Measurements from ENCODE around the gene CRPPA.
A peak's percentile ranks its signal among the peaks of the same experiment; 100 is the strongest.

Gene CRPPA

DNA sequence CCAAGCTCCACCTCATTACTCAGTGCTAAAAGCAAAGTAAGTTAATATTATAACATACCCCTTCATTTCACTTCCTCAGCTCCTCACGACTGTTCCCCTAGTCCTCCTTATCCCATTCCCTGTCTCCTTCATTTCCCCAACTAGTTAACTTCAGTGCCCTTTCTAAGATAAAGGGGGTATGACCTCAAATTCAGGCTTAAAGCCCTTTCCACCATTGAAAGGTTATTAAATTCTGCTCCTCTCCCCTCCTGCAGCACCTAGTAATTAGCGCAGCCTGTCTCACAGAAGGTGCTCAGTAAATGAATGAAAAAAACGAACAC, 1.0 kb downstream of the CRPPA start:
- peak; percentile 4 for ATAC-seq
- no peak for TF ChIP-seq ZNF70 (CRISPR knock-in tag; IDR thresholded peaks at IDR 0.05)
- no peak for TF ChIP-seq BACH2 (CRISPR knock-in tag; IDR thresholded peaks at IDR 0.05; ENCODE audit: borderline replicate concordance)
- no peak for TF ChIP-seq ISL1 (CRISPR knock-in tag; IDR thresholded peaks at IDR 0.05)
- TF ChIP-seq OSR1 (CRISPR knock-in tag; IDR thresholded peaks at IDR 0.05): no peak
- TF ChIP-seq ESRRG (CRISPR knock-in tag; IDR thresholded peaks at IDR 0.05): no peak
- no peak for TF ChIP-seq ARNTL (CRISPR knock-in tag; IDR thresholded peaks at IDR 0.05; ENCODE audit: borderline replicate concordance, low read depth)

DNA sequence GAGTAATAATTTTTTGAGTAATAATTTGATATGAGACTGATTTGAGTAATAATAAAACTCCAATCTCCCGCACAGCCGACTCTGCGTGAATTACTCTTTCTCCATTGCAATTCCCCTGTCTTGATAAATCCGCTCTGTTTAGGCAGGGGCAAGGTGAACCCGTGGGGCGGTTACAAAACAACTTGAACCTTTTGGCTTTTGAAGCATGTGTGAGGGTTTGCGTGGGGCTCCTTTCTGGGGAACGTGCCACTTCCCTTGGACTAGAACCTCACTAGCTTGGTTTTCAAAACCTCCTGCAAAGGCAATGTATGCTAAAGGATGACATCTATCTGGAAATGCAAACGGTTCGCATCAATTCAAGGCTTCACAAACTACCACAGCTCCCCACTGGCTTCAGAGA, 1.5 kb downstream of the CRPPA start:
- TF ChIP-seq RARB (CRISPR knock-in tag; IDR thresholded peaks at IDR 0.05): no peak

DNA sequence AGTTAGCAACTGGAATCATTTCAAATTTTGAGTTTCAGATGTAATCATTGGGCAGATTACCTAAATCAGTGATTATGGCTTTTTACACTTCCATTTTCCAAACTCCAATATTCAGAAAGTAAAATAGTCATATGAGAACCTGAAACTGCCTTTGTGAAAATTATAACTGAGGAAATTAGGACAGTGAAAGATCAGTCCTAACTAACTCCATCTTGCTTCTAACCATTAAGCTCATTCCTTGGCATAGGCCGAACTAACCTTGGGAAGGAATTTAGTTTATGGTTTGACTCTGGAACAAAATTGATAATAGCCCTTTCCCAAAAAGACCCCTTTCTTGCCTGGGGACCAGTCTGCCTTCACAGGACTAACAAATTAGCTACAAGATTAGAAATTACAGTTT, 2.2 kb downstream of the CRPPA start:
- no peak for ATAC-seq
- TF ChIP-seq TOX (CRISPR knock-in tag; IDR thresholded peaks at IDR 0.05; ENCODE audit: borderline replicate concordance): no peak
- no peak for TF ChIP-seq TCF4 (CRISPR knock-in tag; IDR thresholded peaks at IDR 0.05; ENCODE audit: borderline replicate concordance)
- no peak for TF ChIP-seq PPARA (CRISPR knock-in tag; IDR thresholded peaks at IDR 0.05; ENCODE audit: borderline replicate concordance)
- TF ChIP-seq, protein P1, sequence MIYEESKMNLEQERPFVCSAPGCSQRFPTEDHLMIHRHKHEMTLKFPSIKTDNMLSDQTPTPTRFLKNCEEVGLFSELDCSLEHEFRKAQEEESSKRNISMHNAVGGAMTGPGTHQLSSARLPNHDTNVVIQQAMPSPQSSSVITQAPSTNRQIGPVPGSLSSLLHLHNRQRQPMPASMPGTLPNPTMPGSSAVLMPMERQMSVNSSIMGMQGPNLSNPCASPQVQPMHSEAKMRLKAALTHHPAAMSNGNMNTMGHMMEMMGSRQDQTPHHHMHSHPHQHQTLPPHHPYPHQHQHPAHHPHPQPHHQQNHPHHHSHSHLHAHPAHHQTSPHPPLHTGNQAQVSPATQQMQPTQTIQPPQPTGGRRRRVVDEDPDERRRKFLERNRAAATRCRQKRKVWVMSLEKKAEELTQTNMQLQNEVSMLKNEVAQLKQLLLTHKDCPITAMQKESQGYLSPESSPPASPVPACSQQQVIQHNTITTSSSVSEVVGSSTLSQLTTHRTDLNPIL (CRISPR knock-in tag; IDR thresholded peaks at IDR 0.05; ENCODE audit: low read depth): no peak

More for the DNA sequence above, 1.5 kb downstream of the CRPPA start:
- no peak for ATAC-seq

DNA sequence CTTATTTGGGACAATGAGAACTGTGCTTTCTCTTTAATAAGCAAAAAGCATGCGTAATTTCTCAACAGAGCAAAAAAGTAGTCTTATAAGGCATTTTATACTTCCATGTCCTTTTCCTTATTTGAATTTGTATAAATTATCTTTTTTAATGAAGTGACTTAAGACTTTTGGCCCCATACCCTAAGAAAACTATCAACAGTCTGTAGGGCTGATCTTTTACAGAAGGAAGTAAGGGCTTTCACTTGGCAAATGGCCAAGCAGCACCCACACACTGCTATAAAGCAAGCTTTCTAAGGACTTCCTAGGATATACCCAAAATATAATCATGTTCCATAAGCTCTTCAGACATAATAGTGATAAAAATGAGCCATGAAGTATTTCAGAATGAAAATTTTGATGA, 3.4 kb downstream of the CRPPA start:
- TF ChIP-seq, protein P2, sequence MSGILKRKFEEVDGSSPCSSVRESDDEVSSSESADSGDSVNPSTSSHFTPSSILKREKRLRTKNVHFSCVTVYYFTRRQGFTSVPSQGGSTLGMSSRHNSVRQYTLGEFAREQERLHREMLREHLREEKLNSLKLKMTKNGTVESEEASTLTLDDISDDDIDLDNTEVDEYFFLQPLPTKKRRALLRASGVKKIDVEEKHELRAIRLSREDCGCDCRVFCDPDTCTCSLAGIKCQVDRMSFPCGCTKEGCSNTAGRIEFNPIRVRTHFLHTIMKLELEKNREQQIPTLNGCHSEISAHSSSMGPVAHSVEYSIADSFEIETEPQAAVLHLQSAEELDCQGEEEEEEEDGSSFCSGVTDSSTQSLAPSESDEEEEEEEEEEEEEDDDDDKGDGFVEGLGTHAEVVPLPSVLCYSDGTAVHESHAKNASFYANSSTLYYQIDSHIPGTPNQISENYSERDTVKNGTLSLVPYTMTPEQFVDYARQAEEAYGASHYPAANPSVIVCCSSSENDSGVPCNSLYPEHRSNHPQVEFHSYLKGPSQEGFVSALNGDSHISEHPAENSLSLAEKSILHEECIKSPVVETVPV (CRISPR knock-in tag; IDR thresholded peaks at IDR 0.05): no peak
- TF ChIP-seq ESRRG (CRISPR knock-in tag; IDR thresholded peaks at IDR 0.05) (no peak), TOX (CRISPR knock-in tag; IDR thresholded peaks at IDR 0.05; ENCODE audit: borderline replicate concordance) (no peak), ZFP30 (CRISPR knock-in tag; IDR thresholded peaks at IDR 0.05) (no peak), OSR1 (CRISPR knock-in tag; IDR thresholded peaks at IDR 0.05) (no peak), CSDC2 (CRISPR knock-in tag; IDR thresholded peaks at IDR 0.05) (no peak), SNAI2 (CRISPR knock-in tag; IDR thresholded peaks at IDR 0.05) (no peak), BACH2 (CRISPR knock-in tag; IDR thresholded peaks at IDR 0.05; ENCODE audit: borderline replicate concordance) (no peak), TCF4 (CRISPR knock-in tag; IDR thresholded peaks at IDR 0.05; ENCODE audit: borderline replicate concordance) (no peak), ZFP3 (CRISPR knock-in tag; IDR thresholded peaks at IDR 0.05) (no peak)
- TF ChIP-seq, protein P3, sequence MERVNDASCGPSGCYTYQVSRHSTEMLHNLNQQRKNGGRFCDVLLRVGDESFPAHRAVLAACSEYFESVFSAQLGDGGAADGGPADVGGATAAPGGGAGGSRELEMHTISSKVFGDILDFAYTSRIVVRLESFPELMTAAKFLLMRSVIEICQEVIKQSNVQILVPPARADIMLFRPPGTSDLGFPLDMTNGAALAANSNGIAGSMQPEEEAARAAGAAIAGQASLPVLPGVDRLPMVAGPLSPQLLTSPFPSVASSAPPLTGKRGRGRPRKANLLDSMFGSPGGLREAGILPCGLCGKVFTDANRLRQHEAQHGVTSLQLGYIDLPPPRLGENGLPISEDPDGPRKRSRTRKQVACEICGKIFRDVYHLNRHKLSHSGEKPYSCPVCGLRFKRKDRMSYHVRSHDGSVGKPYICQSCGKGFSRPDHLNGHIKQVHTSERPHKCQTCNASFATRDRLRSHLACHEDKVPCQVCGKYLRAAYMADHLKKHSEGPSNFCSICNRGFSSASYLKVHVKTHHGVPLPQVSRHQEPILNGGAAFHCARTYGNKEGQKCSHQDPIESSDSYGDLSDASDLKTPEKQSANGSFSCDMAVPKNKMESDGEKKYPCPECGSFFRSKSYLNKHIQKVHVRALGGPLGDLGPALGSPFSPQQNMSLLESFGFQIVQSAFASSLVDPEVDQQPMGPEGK (CRISPR knock-in tag; IDR thresholded peaks at IDR 0.05; ENCODE audit: borderline replicate concordance): no peak
- TF ChIP-seq, protein P1 (CRISPR knock-in tag; IDR thresholded peaks at IDR 0.05; ENCODE audit: low read depth): no peak
- TF ChIP-seq, protein P4, sequence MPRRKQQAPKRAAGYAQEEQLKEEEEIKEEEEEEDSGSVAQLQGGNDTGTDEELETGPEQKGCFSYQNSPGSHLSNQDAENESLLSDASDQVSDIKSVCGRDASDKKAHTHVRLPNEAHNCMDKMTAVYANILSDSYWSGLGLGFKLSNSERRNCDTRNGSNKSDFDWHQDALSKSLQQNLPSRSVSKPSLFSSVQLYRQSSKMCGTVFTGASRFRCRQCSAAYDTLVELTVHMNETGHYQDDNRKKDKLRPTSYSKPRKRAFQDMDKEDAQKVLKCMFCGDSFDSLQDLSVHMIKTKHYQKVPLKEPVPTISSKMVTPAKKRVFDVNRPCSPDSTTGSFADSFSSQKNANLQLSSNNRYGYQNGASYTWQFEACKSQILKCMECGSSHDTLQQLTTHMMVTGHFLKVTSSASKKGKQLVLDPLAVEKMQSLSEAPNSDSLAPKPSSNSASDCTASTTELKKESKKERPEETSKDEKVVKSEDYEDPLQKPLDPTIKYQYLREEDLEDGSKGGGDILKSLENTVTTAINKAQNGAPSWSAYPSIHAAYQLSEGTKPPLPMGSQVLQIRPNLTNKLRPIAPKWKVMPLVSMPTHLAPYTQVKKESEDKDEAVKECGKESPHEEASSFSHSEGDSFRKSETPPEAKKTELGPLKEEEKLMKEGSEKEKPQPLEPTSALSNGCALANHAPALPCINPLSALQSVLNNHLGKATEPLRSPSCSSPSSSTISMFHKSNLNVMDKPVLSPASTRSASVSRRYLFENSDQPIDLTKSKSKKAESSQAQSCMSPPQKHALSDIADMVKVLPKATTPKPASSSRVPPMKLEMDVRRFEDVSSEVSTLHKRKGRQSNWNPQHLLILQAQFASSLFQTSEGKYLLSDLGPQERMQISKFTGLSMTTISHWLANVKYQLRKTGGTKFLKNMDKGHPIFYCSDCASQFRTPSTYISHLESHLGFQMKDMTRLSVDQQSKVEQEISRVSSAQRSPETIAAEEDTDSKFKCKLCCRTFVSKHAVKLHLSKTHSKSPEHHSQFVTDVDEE (CRISPR knock-in tag; IDR thresholded peaks at IDR 0.05): no peak
- no peak for ATAC-seq

All from SK-N-SH treated with all-trans-retinoic acid at 6 μM for 48 hours (cell line).